ENCODE data around the gene PHAF1. TPM values are rescaled to one million over a fixed set of nuclear protein-coding genes. Genes with fewer than 3 reads are reported as not detected.

Gene PHAF1
- total and polyA plus RNA-seq, 2 of the 13 experiments (the other 11 are each of a cell fraction or from before 2014, with no cell fraction given), result 48.3 to 174 TPM

GRCh38 chr16:67169642-67170167, 60.0 kb downstream of the PHAF1 start:
- Histone ChIP-seq H3K27ac (ENCODE audit: extremely low read length, insufficient read depth, low read length) (peak overlapping the region; percentile 71), H3K4me1 (ENCODE audit: insufficient read depth, low read length) (peaks cover 68% of the 10 kb centered on the region), H4K20me1 (ENCODE audit: insufficient read depth, low read length) (no peaks in the 10 kb centered on the region), H3K4me2 (ENCODE audit: low read depth, low read length) (peak overlapping the region; percentile 99), H3K36me3 (replicated peaks in 1 of 2; ENCODE audit: control insufficient read depth in 1 of 2, insufficient read depth in 2 of 2, low read length in 2 of 2) (no peaks in the 10 kb centered on the region), H3K4me3 (replicated peaks in 1 of 3; ENCODE audit: insufficient read depth in 1 of 3, low read depth in 2 of 3, low read length in 3 of 3) (peak overlapping the region; percentile 65 to 78 (median 67)), H3K27me3 (ENCODE audit: control insufficient read depth in 1 of 2, insufficient read depth in 2 of 2, low read length in 2 of 2) (peaks cover 9 to 40% of the 10 kb centered on the region in 2 experiments), H3K79me2 (ENCODE audit: insufficient read depth, low read length) (no peaks in the 10 kb centered on the region), H2AFZ (ENCODE audit: low read length) (peak overlapping the region; percentile 30), H3K9ac (ENCODE audit: insufficient read depth, low read depth, low read length) (peak overlapping the region; percentile 75), H3K9me3 (ENCODE audit: low read length) (no peaks in the 10 kb centered on the region)
- DNase-seq (ENCODE audit: low spot score), result peak; percentile 54
- no peak for FAIRE-seq
- POLR2A ChIA-PET, result interaction anchor here (1.1 to 3.4 kb wide), 17 partner anchors 10 to 265 kb away, joined by 3 to 54 read pairs (median 5); partner anchors contain the start of genes B3GNT9, CBFB, FBXL8 and HSD11B2
- in situ Hi-C loops (cut with HindIII; ENCODE audit: extremely low pct_ligation_motif_present, low pct_unique_long_range_greater_than_20kb), result no loop called here
- 5% methylated on average over 19 of the region's 24 CpGs for WGBS (ENCODE audit: low lambda C conversion rate)
- intact Hi-C loops (cut with micrococcal nuclease; ENCODE audit: unreplicated experiment), result loop anchor here (1.0 kb wide), 2 partner anchors 14 to 192 kb away; partner anchors contain the start of gene MATCAP1
- BruUV-seq (replicated peaks), result no TSS peak
- CTCF ChIA-PET (ENCODE audit: low intra/inter-chr PET ratio, low total read pairs), result interaction anchor here (1.0 to 1.5 kb wide), 2 partner anchors 10 to 14 kb away, joined by 3 to 4 read pairs; partner anchors contain the start of genes FBXL8, MATCAP1 and TRADD
- ATAC-seq, result peak; percentile 8
- TF ChIP-seq ZNF432 (CRISPR knock-in tag; IDR thresholded peaks at IDR 0.05; ENCODE audit: borderline replicate concordance), result no peak
- peak; percentile 54 for TF ChIP-seq PTBP1 (IDR thresholded peaks at IDR 0.05; ENCODE audit: low read depth, low read length, poor library complexity, severe bottlenecking)
- no peak for TF ChIP-seq U2AF2 (IDR thresholded peaks at IDR 0.05; ENCODE audit: low read depth, low read length)
- TF ChIP-seq ZSCAN29 (CRISPR knock-in tag; conservative IDR thresholded peaks at IDR 0.05), result 0 out of 2 replicates have a peak, but pooled peaks have one; percentile 56
- TF ChIP-seq, protein P1, sequence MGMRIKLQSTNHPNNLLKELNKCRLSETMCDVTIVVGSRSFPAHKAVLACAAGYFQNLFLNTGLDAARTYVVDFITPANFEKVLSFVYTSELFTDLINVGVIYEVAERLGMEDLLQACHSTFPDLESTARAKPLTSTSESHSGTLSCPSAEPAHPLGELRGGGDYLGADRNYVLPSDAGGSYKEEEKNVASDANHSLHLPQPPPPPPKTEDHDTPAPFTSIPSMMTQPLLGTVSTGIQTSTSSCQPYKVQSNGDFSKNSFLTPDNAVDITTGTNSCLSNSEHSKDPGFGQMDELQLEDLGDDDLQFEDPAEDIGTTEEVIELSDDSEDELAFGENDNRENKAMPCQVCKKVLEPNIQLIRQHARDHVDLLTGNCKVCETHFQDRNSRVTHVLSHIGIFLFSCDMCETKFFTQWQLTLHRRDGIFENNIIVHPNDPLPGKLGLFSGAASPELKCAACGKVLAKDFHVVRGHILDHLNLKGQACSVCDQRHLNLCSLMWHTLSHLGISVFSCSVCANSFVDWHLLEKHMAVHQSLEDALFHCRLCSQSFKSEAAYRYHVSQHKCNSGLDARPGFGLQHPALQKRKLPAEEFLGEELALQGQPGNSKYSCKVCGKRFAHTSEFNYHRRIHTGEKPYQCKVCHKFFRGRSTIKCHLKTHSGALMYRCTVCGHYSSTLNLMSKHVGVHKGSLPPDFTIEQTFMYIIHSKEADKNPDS (CRISPR knock-in tag; IDR thresholded peaks at IDR 0.05), result 0 out of 2 replicates have a peak, but pooled peaks have one; percentile 3
- TF ChIP-seq, protein P2, sequence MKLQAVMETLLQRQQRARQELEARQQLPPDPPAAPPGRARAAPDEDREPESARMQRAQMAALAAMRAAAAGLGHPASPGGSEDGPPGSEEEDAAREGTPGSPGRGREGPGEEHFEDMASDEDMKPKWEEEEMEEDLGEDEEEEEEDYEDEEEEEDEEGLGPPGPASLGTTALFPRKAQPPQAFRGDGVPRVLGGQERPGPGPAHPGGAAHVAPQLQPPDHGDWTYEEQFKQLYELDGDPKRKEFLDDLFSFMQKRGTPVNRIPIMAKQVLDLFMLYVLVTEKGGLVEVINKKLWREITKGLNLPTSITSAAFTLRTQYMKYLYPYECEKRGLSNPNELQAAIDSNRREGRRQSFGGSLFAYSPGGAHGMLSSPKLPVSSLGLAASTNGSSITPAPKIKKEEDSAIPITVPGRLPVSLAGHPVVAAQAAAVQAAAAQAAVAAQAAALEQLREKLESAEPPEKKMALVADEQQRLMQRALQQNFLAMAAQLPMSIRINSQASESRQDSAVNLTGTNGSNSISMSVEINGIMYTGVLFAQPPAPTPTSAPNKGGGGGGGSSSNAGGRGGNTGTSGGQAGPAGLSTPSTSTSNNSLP (IDR thresholded peaks at IDR 0.05; ENCODE audit: low read depth, low read length), result no peak
- TF ChIP-seq, protein P3, sequence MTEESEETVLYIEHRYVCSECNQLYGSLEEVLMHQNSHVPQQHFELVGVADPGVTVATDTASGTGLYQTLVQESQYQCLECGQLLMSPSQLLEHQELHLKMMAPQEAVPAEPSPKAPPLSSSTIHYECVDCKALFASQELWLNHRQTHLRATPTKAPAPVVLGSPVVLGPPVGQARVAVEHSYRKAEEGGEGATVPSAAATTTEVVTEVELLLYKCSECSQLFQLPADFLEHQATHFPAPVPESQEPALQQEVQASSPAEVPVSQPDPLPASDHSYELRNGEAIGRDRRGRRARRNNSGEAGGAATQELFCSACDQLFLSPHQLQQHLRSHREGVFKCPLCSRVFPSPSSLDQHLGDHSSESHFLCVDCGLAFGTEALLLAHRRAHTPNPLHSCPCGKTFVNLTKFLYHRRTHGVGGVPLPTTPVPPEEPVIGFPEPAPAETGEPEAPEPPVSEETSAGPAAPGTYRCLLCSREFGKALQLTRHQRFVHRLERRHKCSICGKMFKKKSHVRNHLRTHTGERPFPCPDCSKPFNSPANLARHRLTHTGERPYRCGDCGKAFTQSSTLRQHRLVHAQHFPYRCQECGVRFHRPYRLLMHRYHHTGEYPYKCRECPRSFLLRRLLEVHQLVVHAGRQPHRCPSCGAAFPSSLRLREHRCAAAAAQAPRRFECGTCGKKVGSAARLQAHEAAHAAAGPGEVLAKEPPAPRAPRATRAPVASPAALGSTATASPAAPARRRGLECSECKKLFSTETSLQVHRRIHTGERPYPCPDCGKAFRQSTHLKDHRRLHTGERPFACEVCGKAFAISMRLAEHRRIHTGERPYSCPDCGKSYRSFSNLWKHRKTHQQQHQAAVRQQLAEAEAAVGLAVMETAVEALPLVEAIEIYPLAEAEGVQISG (CRISPR knock-in tag; IDR thresholded peaks at IDR 0.05), result 0 out of 2 replicates have a peak, but pooled peaks have one; percentile 19
- TF ChIP-seq RFXANK (CRISPR knock-in tag; IDR thresholded peaks at IDR 0.05), result no peak
- TF ChIP-seq GLI4 (CRISPR knock-in tag; IDR thresholded peaks at IDR 0.05; ENCODE audit: borderline replicate concordance), result no peak

Measured in HepG2 (cell line).